ENCODE measurements around the gene LMNTD2. TPM values are rescaled to one million over a fixed set of nuclear protein-coding genes. Genes with fewer than 3 reads are reported as not detected.

The LMNTD2 gene
- total and polyA plus RNA-seq, 2 of the 13 experiments (the other 11 are each of a cell fraction or from before 2014, with no cell fraction given): 1.1 to 3.1 TPM

DNA sequence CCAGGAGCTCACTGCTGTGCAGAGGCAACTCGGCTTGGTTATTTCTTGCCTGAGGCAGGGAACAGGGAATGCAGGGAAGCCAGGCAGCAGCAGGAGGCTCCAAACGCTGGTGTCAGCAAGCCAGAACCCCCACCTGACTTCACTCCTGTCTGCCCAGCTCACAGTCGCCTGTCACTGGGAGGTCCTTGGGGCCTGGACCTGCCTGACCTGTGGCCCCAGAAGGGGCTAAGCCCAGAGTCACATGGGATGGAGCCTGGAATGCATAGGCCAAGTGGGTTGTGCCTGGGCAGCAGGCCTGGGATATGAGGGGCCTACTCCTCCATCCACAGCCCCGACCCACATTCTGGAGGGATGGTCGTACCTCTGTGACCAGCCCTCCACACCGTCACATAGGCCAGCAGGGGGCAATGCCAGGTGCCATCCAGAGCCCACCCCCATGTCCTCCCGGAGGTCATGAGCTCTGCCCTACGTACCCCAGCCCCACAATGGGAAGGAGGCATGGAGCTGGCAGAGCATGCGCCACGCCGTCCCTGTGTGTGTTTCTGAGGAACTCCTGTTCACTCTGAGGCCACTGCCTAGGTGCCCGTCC is 5.5 kb upstream of the LMNTD2 start (continued):
- TF ChIP-seq, protein P1, sequence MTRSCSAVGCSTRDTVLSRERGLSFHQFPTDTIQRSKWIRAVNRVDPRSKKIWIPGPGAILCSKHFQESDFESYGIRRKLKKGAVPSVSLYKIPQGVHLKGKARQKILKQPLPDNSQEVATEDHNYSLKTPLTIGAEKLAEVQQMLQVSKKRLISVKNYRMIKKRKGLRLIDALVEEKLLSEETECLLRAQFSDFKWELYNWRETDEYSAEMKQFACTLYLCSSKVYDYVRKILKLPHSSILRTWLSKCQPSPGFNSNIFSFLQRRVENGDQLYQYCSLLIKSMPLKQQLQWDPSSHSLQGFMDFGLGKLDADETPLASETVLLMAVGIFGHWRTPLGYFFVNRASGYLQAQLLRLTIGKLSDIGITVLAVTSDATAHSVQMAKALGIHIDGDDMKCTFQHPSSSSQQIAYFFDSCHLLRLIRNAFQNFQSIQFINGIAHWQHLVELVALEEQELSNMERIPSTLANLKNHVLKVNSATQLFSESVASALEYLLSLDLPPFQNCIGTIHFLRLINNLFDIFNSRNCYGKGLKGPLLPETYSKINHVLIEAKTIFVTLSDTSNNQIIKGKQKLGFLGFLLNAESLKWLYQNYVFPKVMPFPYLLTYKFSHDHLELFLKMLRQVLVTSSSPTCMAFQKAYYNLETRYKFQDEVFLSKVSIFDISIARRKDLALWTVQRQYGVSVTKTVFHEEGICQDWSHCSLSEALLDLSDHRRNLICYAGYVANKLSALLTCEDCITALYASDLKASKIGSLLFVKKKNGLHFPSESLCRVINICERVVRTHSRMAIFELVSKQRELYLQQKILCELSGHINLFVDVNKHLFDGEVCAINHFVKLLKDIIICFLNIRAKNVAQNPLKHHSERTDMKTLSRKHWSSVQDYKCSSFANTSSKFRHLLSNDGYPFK (CRISPR knock-in tag; IDR thresholded peaks at IDR 0.05; ENCODE audit: borderline replicate concordance): peak; percentile 54; the same call in 1 of the 2 replicates
- TF ChIP-seq ZNF326 (CRISPR knock-in tag; IDR thresholded peaks at IDR 0.05; ENCODE audit: borderline replicate concordance) (peak; percentile 29; the same call in 1 of the 2 replicates), HDAC1 (CRISPR knock-in tag; IDR thresholded peaks at IDR 0.05) (no peak), ZNF660 (CRISPR knock-in tag; IDR thresholded peaks at IDR 0.05; ENCODE audit: borderline replicate concordance, low read depth) (no peak), ZKSCAN1 (IDR thresholded peaks at IDR 0.05; ENCODE audit: low read length) (no peak), ZNF605 (CRISPR knock-in tag; IDR thresholded peaks at IDR 0.05) (no peak), TOPORS (CRISPR knock-in tag; IDR thresholded peaks at IDR 0.05) (no peak), ZNF160 (CRISPR knock-in tag; IDR thresholded peaks at IDR 0.05) (no peak), ADNP (CRISPR knock-in tag; IDR thresholded peaks at IDR 0.05) (no peak), RFXANK (CRISPR knock-in tag; IDR thresholded peaks at IDR 0.05) (no peak), ZNF136 (CRISPR knock-in tag; IDR thresholded peaks at IDR 0.05; ENCODE audit: low read depth) (no peak), FUBP1 (CRISPR knock-in tag; IDR thresholded peaks at IDR 0.05; ENCODE audit: borderline replicate concordance) (0 out of 2 replicates have a peak, but pooled peaks have one; percentile 71), ZNF530 (CRISPR knock-in tag; IDR thresholded peaks at IDR 0.05; ENCODE audit: low read depth) (no peak), ELF3 (CRISPR knock-in tag; IDR thresholded peaks at IDR 0.05) (no peak), ZNF878 (CRISPR knock-in tag; IDR thresholded peaks at IDR 0.05) (no peak), ZHX1 (CRISPR knock-in tag; IDR thresholded peaks at IDR 0.05; ENCODE audit: low read depth) (peak; percentile 31; the same call in 1 of the 2 replicates), CCAR2 (optimal IDR thresholded peaks at IDR 0.05; ENCODE audit: low read depth, low read length) (no peak), HES4 (CRISPR knock-in tag; IDR thresholded peaks at IDR 0.05; ENCODE audit: borderline replicate concordance) (no peak), IKZF5 (CRISPR knock-in tag; IDR thresholded peaks at IDR 0.05) (no peak; the same call in 1 of the 2 replicates), SMARCE1 (IDR thresholded peaks at IDR 0.05; ENCODE audit: borderline replicate concordance) (no peak)

All from HepG2 (cell line).